Calu3 (cell line): ENCODE data around the gene SNX30. TPM values are rescaled to one million over a fixed set of nuclear protein-coding genes. Genes with fewer than 3 reads are reported as not detected.

Experiments used
- BruUV-seq: library from RNA; stranded (reverse); fragments of 400-500 nt; replicated peaks from 2 replicates; lab custom pipeline; 2021; lab: Mats Ljungman, UMichigan
- CTCF ChIA-PET: fragments of 300-600 bp; sonication (Branson Sonifier 250); formaldehyde crosslinking; loops from one replicate; lab custom pipeline; 2022; ENCODE audit warnings: antibody characterized with exemption; lab: Charles Lee
- DNase-seq: peaks from one replicate; pipeline ENCODE4 v3.0.0; 2022
- H3K27ac Mint-ChIP-seq: one replicate; pipeline ENCODE4 v1.8.0; 2022; ENCODE audit warnings: mixed read lengths; ENCODE audit not compliant: unreplicated experiment
- H3K27me3 Mint-ChIP-seq: one replicate; pipeline ENCODE4 v1.8.0; 2022; ENCODE audit warnings: mixed read lengths; ENCODE audit not compliant: unreplicated experiment
- H3K36me3 Mint-ChIP-seq: one replicate; pipeline ENCODE4 v1.8.0; 2022; ENCODE audit warnings: mild to moderate bottlenecking, moderate library complexity, mixed read lengths; ENCODE audit not compliant: insufficient read depth, unreplicated experiment
- H3K4me1 Mint-ChIP-seq: one replicate; pipeline ENCODE4 v1.8.0; 2022; ENCODE audit warnings: mild to moderate bottlenecking, low read depth, mixed read lengths; ENCODE audit not compliant: unreplicated experiment
- H3K4me3 Mint-ChIP-seq: one replicate; pipeline ENCODE4 v1.8.0; 2022; ENCODE audit warnings: mild to moderate bottlenecking, low read depth, moderate library complexity, mixed read lengths; ENCODE audit not compliant: unreplicated experiment
- H3K9me3 Mint-ChIP-seq: one replicate; pipeline ENCODE4 v1.8.0; 2022; ENCODE audit warnings: low read depth, mixed read lengths; ENCODE audit not compliant: unreplicated experiment
- CTCF ChIP-seq: fragments of 200-600 bp; IDR thresholded peaks from one replicate; pipeline ENCODE4 v1.8.0; 2022; ENCODE audit warnings: antibody characterized with exemption; ENCODE audit not compliant: unreplicated experiment
- intact Hi-C: fragments of 100-400 bp; cut with micrococcal nuclease; formaldehyde crosslinking; loops from one replicate; pipeline ENCODE4 v1.10.0; 2022; ENCODE audit not compliant: unreplicated experiment
- total RNA-seq: library from RNA; stranded (reverse); gene quantifications from 2 replicates; pipeline ENCODE4 v1.2.3, GENCODE V29; 2022

SNX30 gene
- total RNA-seq, 1 experiment from 2014 or later = 8.7 TPM

GRCh38 chr9:112913326-112913725 is 162.8 kb downstream of the SNX30 start:
- H3K4me3 Mint-ChIP-seq = no peak overlapping the region
- no peaks in the 10 kb centered on the region for H3K9me3 Mint-ChIP-seq

GRCh38 chr9:112914524-112914923 is 164.0 kb downstream of the SNX30 start:
- no peak for DNase-seq

More at GRCh38 chr9:112913326-112913725, 162.8 kb downstream of the SNX30 start:
- Mint-ChIP-seq H3K27ac (no peak overlapping the region), H3K4me1 (peaks cover 12% of the 10 kb centered on the region), H3K36me3 (peaks cover 9% of the 10 kb centered on the region), H3K27me3 (peaks cover 14% of the 10 kb centered on the region)
- BruUV-seq = no TSS peak
- CTCF ChIA-PET = no interaction called here
- intact Hi-C loops = no loop called here
- TF ChIP-seq CTCF = no peak
- DNase-seq = no peak

GRCh38 chr9:112917047-112917986 is 166.8 kb downstream of the SNX30 start:
- Mint-ChIP-seq H3K9me3 (no peaks in the 10 kb centered on the region), H3K4me3 (peak overlapping the region; percentile 24), H3K36me3 (peaks cover 9% of the 10 kb centered on the region), H3K27me3 (no peaks in the 10 kb centered on the region), H3K27ac (peak overlapping the region; percentile 33), H3K4me1 (peaks cover 12% of the 10 kb centered on the region)
- intact Hi-C loops = no loop called here
- DNase-seq = no peak
- CTCF ChIA-PET = interaction anchor here (0.6 to 1.1 kb wide), 3 partner anchors 15 to 304 kb away, joined by 3 to 5 read pairs (median 3); partner anchors contain the start of genes FKBP15 and SLC31A1
- no TSS peak for BruUV-seq
- no peak for TF ChIP-seq CTCF

More at GRCh38 chr9:112914524-112914923, 164.0 kb downstream of the SNX30 start:
- Mint-ChIP-seq H3K27ac (no peak overlapping the region), H3K4me1 (peaks cover 12% of the 10 kb centered on the region), H3K27me3 (peaks cover 3% of the 10 kb centered on the region), H3K4me3 (no peak overlapping the region), H3K9me3 (no peaks in the 10 kb centered on the region), H3K36me3 (peaks cover 9% of the 10 kb centered on the region)
- CTCF ChIA-PET = no interaction called here
- no peak for TF ChIP-seq CTCF
- intact Hi-C loops = no loop called here
- no TSS peak for BruUV-seq

- Mint-ChIP-seq H3K36me3 (peaks cover 9% of the 10 kb centered on the region), H3K4me3 (peak overlapping the region; percentile 24), H3K27me3 (no peaks in the 10 kb centered on the region), H3K27ac (peak overlapping the region; percentile 33), H3K4me1 (peaks cover 12% of the 10 kb centered on the region), H3K9me3 (no peaks in the 10 kb centered on the region)
- TF ChIP-seq CTCF = no peak
- DNase-seq = no peak
- CTCF ChIA-PET = interaction anchor here (0.6 to 1.1 kb wide), 3 partner anchors 15 to 303 kb away, joined by 3 to 5 read pairs (median 3); partner anchors contain the start of genes FKBP15 and SLC31A1
- intact Hi-C loops = no loop called here
- no TSS peak for BruUV-seq
These were observed 167.4 kb downstream of the SNX30 start for GRCh38 chr9:112917987-112918362.
